Right renal cortex interstitium (tissue), 3 donors: ENCODE results near the gene RALA. TPM values are rescaled to one million over a fixed set of nuclear protein-coding genes. Genes with fewer than 3 reads are reported as not detected.

Source experiments
- DNase-seq, 3 donors: peaks; one replicate each; pipeline ENCODE4 v3.0.0-alpha.2; 2013; ENCODE audit warnings: low read depth in 3 of 3, low spot score in 2 of 3
- polyA plus RNA-seq, 3 donors: library from polyadenylated mRNA; unstranded; fragments of 120-200 nt; gene quantifications; one replicate each; pipeline ENCODE4 v1.2.1, GENCODE V29; 2013; ENCODE audit not compliant: insufficient read length in 3 of 3

Gene RALA
- polyA plus RNA-seq, 3 donors = 75.3 to 85.1 (median 75.9) TPM

DNA sequence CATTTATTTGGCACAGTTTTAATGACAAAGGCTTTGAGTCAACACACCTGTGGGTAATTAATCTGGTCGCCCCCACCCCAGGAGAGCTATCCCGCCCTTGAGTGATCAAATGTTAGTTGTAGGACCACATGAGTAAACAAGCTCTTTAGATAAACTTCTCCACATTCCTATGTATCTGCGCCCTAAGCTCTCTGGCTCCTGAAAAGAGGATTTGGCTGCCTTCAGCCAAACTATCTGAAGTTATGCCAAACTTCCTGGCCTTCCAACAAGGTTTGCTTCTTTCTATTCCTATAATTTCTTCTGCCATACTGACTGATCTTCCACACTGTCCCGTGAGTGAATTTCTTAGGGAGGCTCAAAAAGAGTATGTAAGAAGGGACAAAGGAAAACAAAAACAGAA is 134.2 kb downstream of the RALA start:
- no peak for DNase-seq

Other genes with a start within 250 kb of the RALA start
- 10 to 100 TPM; 38.4 to 46.4 (median 45.5) TPM for gene YAE1, start 57.2 kb upstream of the RALA start, polyA plus RNA-seq